ENCODE measurements around the gene ACP7.

GRCh38 chr19:39059302-39059701 is 24.9 kb upstream of the ACP7 start:
- TF ChIP-seq, protein P1, sequence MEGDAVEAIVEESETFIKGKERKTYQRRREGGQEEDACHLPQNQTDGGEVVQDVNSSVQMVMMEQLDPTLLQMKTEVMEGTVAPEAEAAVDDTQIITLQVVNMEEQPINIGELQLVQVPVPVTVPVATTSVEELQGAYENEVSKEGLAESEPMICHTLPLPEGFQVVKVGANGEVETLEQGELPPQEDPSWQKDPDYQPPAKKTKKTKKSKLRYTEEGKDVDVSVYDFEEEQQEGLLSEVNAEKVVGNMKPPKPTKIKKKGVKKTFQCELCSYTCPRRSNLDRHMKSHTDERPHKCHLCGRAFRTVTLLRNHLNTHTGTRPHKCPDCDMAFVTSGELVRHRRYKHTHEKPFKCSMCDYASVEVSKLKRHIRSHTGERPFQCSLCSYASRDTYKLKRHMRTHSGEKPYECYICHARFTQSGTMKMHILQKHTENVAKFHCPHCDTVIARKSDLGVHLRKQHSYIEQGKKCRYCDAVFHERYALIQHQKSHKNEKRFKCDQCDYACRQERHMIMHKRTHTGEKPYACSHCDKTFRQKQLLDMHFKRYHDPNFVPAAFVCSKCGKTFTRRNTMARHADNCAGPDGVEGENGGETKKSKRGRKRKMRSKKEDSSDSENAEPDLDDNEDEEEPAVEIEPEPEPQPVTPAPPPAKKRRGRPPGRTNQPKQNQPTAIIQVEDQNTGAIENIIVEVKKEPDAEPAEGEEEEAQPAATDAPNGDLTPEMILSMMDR (IDR thresholded peaks at IDR 0.05; ENCODE audit: insufficient read depth, low read depth, low read length), result no peak
- no peak for TF ChIP-seq EZH2 (IDR thresholded peaks at IDR 0.05; ENCODE audit: insufficient read depth, low read length)
